Fibroblast of skin of left biceps (primary cell): ENCODE data around the gene XYLT1.

Source experiments
- DNase-seq, 2 experiments: peaks; one replicate each; pipeline ENCODE4 v3.0.0-alpha.2; 2013; ENCODE audit warnings: low read depth in 2 of 2

XYLT1 gene

GRCh38 chr16:17403156-17403809, 67.5 kb downstream of the XYLT1 start:
- DNase-seq = no peak

GRCh38 chr16:17397499-17397891, 73.3 kb downstream of the XYLT1 start:
- DNase-seq = no peak

- DNase-seq = no peak
Observed at GRCh38 chr16:17396762-17397498, 73.8 kb downstream of the XYLT1 start.

- DNase-seq = no peak
Observed at GRCh38 chr16:17395849-17396480, 74.8 kb downstream of the XYLT1 start.

GRCh38 chr16:17392857-17393692, 77.7 kb downstream of the XYLT1 start:
- DNase-seq = no peak

- DNase-seq = no peak
Observed at GRCh38 chr16:17392127-17392856, 78.5 kb downstream of the XYLT1 start.

GRCh38 chr16:17391715-17392114, 79.0 kb downstream of the XYLT1 start:
- DNase-seq = no peak

GRCh38 chr16:17389384-17389783, 81.4 kb downstream of the XYLT1 start:
- DNase-seq = no peak

- DNase-seq = no peak
Observed at GRCh38 chr16:17387256-17387655, 83.5 kb downstream of the XYLT1 start.

GRCh38 chr16:17386229-17386628, 84.5 kb downstream of the XYLT1 start:
- no peak for DNase-seq

- DNase-seq = no peak
Observed at GRCh38 chr16:17384471-17384870, 86.3 kb downstream of the XYLT1 start.

GRCh38 chr16:17382949-17383863, 87.6 kb downstream of the XYLT1 start:
- DNase-seq = no peak

GRCh38 chr16:17382514-17382913, 88.2 kb downstream of the XYLT1 start:
- DNase-seq = no peak

GRCh38 chr16:17381784-17382183, 89.0 kb downstream of the XYLT1 start:
- no peak for DNase-seq

- DNase-seq = no peak
Observed at GRCh38 chr16:17380613-17381012, 90.1 kb downstream of the XYLT1 start.

- DNase-seq = peak; percentile 85
Observed at GRCh38 chr16:17379121-17379571, 91.6 kb downstream of the XYLT1 start.

GRCh38 chr16:17377360-17378324, 93.1 kb downstream of the XYLT1 start:
- peak; percentile 57 to 65 for DNase-seq

GRCh38 chr16:17375461-17376304, 95.1 kb downstream of the XYLT1 start:
- no peak for DNase-seq
